MCF 10A (cell line): Measurements from ENCODE around the gene DEFB118. TPM values are rescaled to one million over a fixed set of nuclear protein-coding genes. Genes with fewer than 3 reads are reported as not detected.
"Not testable (repeated sequence)": the region's sequence is repeated elsewhere in the genome, so short reads cannot be mapped to it uniquely, and the experiment has no call there.

Source experiments
- BruUV-seq: library from RNA; stranded (reverse); fragments of 400-500 nt; replicated peaks from 2 replicates; lab custom pipeline; 2021; lab: Mats Ljungman, UMichigan
- CTCF ChIA-PET: fragments of 300-600 bp; sonication (Branson Sonifier 250); formaldehyde crosslinking; extraction: SDS; loops from one replicate; lab custom pipeline; 2021; ENCODE audit warnings: antibody characterized with exemption, inconsistent platforms; lab: Yijun Ruan, JAX
- POLR2A ChIA-PET: fragments of 300-600, 350-650 bp; sonication (Branson Sonifier 250); formaldehyde crosslinking; extraction: SDS; loops from one replicate; lab custom pipeline; 2020; ENCODE audit warnings: antibody characterized with exemption, inconsistent platforms; lab: Yijun Ruan, JAX
- DNase-seq: peaks from one replicate; pipeline ENCODE4 v3.0.0-alpha.2; 2018; ENCODE audit not compliant: unreplicated experiment
- H3K27ac Mint-ChIP-seq: one replicate; pipeline ENCODE4 v1.8.0; 2022; ENCODE audit warnings: mild to moderate bottlenecking, low read depth, mixed read lengths; ENCODE audit not compliant: unreplicated experiment
- H3K27me3 Mint-ChIP-seq: one replicate; pipeline ENCODE4 v1.8.0; 2022; ENCODE audit warnings: mixed read lengths; ENCODE audit not compliant: insufficient read depth, unreplicated experiment
- H3K36me3 Mint-ChIP-seq: one replicate; pipeline ENCODE4 v1.8.0; 2022; ENCODE audit warnings: mild to moderate bottlenecking, moderate library complexity, mixed read lengths; ENCODE audit not compliant: insufficient read depth, unreplicated experiment
- H3K4me1 Mint-ChIP-seq: one replicate; pipeline ENCODE4 v1.8.0; 2022; ENCODE audit warnings: mixed read lengths; ENCODE audit not compliant: insufficient read depth, unreplicated experiment
- H3K4me3 Mint-ChIP-seq: one replicate; pipeline ENCODE4 v1.8.0; 2022; ENCODE audit warnings: mild to moderate bottlenecking, moderate library complexity, mixed read lengths; ENCODE audit not compliant: unreplicated experiment
- H3K9me3 Mint-ChIP-seq: one replicate; pipeline ENCODE4 v1.8.0; 2022; ENCODE audit warnings: mixed read lengths; ENCODE audit not compliant: unreplicated experiment
- intact Hi-C: fragments of 100-400 bp; cut with micrococcal nuclease; formaldehyde crosslinking; loops from 2 replicates; pipeline ENCODE4 v1.14.1; 2022
- total RNA-seq: library from RNA; stranded (reverse); gene quantifications from 2 replicates; pipeline ENCODE4 v1.2.3, GENCODE V29; 2022
- TF ChIP-seq, protein P1 (sequence below): fragments of 200-600 bp; IDR thresholded peaks from one replicate; pipeline ENCODE4 v1.8.0; 2022; ENCODE audit warnings: antibody characterized with exemption, mild to moderate bottlenecking; ENCODE audit not compliant: unreplicated experiment

The DEFB118 gene
- total RNA-seq, 1 experiment from 2014 or later = not detected

DNA sequence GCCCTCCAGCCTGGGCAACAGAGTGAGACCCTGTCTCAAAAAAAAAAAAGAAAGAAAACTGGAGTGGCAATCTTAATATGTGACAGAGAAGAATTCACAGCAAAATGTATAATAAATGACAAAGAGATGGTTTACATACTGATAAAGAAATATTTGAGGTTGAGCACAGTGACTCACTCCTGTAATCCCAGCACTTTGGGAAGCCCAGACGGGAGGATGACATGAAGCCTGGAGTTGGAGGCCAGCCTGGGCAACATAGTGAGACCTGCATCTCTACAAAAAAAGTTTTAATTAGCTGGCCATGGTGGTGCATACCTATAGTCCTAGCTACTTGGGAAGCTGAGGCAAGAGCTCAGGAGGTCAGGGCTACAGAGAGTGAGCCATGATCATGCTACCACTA lies 12.4 kb upstream of the DEFB118 start:
- no peak for DNase-seq
- H3K9me3 Mint-ChIP-seq = no peaks in the 10 kb centered on the region
- CTCF ChIA-PET = interaction anchor here (0.5 to 0.8 kb wide), 2 partner anchors 42 to 147 kb away, joined by 3 to 4 read pairs; no protein-coding TSS in a partner anchor
- POLR2A ChIA-PET = no interaction called here
- intact Hi-C loops = no loop called here
- no peak overlapping the region for H3K27ac Mint-ChIP-seq
- no TSS peak for BruUV-seq
- no peaks in the 10 kb centered on the region for H3K4me1 Mint-ChIP-seq
- no peaks in the 10 kb centered on the region for H3K36me3 Mint-ChIP-seq
- TF ChIP-seq, protein P1, sequence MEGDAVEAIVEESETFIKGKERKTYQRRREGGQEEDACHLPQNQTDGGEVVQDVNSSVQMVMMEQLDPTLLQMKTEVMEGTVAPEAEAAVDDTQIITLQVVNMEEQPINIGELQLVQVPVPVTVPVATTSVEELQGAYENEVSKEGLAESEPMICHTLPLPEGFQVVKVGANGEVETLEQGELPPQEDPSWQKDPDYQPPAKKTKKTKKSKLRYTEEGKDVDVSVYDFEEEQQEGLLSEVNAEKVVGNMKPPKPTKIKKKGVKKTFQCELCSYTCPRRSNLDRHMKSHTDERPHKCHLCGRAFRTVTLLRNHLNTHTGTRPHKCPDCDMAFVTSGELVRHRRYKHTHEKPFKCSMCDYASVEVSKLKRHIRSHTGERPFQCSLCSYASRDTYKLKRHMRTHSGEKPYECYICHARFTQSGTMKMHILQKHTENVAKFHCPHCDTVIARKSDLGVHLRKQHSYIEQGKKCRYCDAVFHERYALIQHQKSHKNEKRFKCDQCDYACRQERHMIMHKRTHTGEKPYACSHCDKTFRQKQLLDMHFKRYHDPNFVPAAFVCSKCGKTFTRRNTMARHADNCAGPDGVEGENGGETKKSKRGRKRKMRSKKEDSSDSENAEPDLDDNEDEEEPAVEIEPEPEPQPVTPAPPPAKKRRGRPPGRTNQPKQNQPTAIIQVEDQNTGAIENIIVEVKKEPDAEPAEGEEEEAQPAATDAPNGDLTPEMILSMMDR = no peak
- H3K4me3 Mint-ChIP-seq = no peak overlapping the region
- peaks cover 16% of the 10 kb centered on the region for H3K27me3 Mint-ChIP-seq

DNA sequence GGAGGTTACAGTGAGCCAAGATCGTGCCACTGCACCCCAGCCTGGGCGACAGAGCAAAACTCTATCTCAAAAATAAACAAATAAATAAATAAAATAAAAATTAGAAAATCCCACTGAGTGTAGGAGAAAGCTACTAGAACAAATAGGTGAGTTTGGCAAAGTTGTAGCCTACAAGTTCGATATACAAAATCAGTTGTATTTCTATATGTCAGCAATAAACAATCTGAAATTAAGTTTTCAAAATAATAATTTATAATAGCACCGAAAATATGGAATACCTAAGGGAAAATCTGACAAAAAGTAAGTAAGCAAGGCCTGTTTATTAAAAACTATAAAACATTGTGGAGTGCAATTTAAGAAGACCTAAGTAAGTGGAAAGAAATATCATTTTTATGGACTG lies 5.1 kb upstream of the DEFB118 start:
- H3K4me3 Mint-ChIP-seq = no peak overlapping the region
- no peaks in the 10 kb centered on the region for H3K4me1 Mint-ChIP-seq
- H3K36me3 Mint-ChIP-seq = no peaks in the 10 kb centered on the region
- H3K9me3 Mint-ChIP-seq = no peaks in the 10 kb centered on the region
- no peak overlapping the region for H3K27ac Mint-ChIP-seq
- intact Hi-C loops = no loop called here
- peaks cover 9% of the 10 kb centered on the region for H3K27me3 Mint-ChIP-seq
- POLR2A ChIA-PET = interaction anchor here (0.7 kb wide), 1 partner anchor 10 kb away, joined by 3 read pairs; no protein-coding TSS in a partner anchor
- TF ChIP-seq, protein P1 = no peak
- no TSS peak for BruUV-seq
- CTCF ChIA-PET = no interaction called here
- DNase-seq = no peak

DNA sequence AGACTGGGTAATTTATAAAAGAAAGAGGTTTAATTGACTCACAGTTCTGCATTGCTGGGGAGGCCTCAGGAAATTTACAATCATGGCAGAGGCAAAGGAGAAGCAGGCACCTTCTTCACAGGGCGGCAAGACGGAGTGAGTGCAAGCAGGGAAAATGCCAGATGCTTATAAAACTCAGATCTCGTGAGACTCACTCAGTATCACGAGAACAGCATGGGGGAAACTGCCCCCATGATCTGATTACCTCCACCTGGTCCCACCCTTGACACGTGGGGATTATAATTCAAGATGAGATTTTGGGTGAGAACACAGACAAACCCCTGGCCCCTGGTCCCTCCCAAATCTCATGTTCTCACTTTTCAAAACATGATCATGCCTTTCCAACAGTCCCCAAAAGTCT lies 4.1 kb upstream of the DEFB118 start:
- CTCF ChIA-PET, H3K27ac Mint-ChIP-seq, H3K9me3 Mint-ChIP-seq, H3K4me3 Mint-ChIP-seq, intact Hi-C loops, DNase-seq, BruUV-seq, POLR2A ChIA-PET, H3K4me1 Mint-ChIP-seq, H3K36me3 Mint-ChIP-seq: not testable (repeated sequence)
- H3K27me3 Mint-ChIP-seq = peaks cover 12% of the 10 kb centered on the region

DNA sequence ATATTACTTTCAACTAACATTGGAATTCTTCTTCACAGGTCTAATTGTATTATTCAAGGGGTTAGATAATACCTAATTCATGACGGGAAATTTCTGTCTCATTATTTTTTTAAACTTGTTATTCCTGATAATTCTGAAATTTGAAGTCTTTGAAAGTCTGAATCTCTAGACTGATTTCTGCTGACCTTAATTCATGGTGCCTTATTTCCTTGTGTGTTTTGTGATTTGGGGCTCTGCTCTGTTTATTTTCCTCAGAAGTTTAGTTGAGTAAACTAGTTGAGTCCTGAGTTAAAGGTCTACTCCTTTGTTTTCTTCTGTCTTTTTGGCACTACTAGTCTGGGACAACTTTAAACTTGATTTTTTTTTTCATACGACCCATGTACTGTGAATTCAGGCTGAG lies 5.9 kb downstream of the DEFB118 start:
- CTCF ChIA-PET = no interaction called here
- Mint-ChIP-seq H3K27me3 (peaks cover 55% of the 10 kb centered on the region), H3K9me3 (no peaks in the 10 kb centered on the region), H3K36me3 (no peaks in the 10 kb centered on the region), H3K27ac (no peak overlapping the region), H3K4me1 (no peaks in the 10 kb centered on the region), H3K4me3 (no peak overlapping the region)
- no TSS peak for BruUV-seq
- POLR2A ChIA-PET = no interaction called here
- no peak for DNase-seq
- intact Hi-C loops = no loop called here
- TF ChIP-seq, protein P1 = no peak

DNA sequence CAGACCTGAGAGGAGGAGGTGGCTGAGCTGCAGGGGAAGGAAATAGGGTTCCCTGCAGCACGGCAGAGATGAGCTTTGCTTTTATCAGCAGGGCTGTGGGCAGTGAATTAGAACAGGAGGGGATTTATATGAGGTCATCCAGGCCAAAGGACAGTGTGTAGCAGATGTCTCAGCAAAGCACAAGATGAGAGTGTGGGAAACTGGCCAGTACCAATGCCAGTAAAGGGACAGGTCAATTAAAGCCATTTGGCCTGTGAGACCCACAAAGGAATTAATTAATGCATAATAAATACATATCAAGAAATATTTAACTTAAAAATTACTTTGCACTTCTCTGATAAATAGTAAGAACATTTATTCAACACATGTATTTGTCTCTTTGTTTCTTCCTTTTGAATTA lies 22.1 kb downstream of the DEFB118 start, which contains the start of gene DEFB119:
TSS of gene DEFB119 (minus strand) at position 101 of the 400 bp plus-strand sequence. CDS start 107 bp downstream, outside the sequence.
- intact Hi-C loops = no loop called here
- H3K27ac Mint-ChIP-seq = no peak within 1 kb of the TSS
- no peak for DNase-seq
- H3K4me1 Mint-ChIP-seq = no peaks in the 10 kb centered on the region
- BruUV-seq = no TSS peak
- TF ChIP-seq, protein P1 = no peak
- H3K4me3 Mint-ChIP-seq = no peak within 1 kb of the TSS
- ChIA-PET POLR2A (interaction anchor here (0.7 kb wide), 1 partner anchor 1125 kb away, joined by 3 read pairs; no protein-coding TSS in a partner anchor), CTCF (interaction anchor here (0.9 to 4.0 kb wide), 4 partner anchors 9 to 113 kb away, joined by 3 to 17 read pairs (median 4); no protein-coding TSS in a partner anchor)
- H3K27me3 Mint-ChIP-seq = peaks cover 46% of the 10 kb centered on the region
- H3K9me3 Mint-ChIP-seq = no peaks in the 10 kb centered on the region
- H3K36me3 Mint-ChIP-seq = no peaks in the 10 kb centered on the region
